ENCODE measurements around the gene LRRC7. TPM values are rescaled to one million over a fixed set of nuclear protein-coding genes. Genes with fewer than 3 reads are reported as not detected.

LRRC7 gene
- total and polyA plus RNA-seq, 12 donors: under 0.01 to 3.4 (median 0.32) TPM; not detected in 3

DNA sequence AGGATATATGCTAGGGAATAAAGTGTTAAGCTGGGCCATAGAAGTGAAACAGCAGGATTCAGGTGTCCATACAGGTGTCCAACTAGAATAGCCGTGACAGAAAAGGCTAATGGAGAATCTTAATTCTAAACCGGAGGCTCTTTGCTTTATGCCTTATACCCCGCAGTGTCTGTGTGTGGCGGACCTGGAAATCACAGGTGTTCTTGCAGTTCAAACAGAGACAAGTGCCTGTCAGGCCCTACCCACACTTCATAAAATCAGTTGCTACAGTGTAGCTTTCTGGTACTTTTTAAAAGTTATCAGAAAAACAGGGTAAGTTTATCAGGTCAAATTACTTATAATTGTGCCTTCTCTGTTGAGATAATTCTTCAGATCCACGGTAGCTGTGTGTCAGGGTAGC lies 293.9 kb downstream of the LRRC7 start:
- H3K27ac ChIP-seq: no peak overlapping the region
- no peak for TF ChIP-seq POLR2A (IDR thresholded peaks at IDR 0.05)
- TF ChIP-seq, protein P1, sequence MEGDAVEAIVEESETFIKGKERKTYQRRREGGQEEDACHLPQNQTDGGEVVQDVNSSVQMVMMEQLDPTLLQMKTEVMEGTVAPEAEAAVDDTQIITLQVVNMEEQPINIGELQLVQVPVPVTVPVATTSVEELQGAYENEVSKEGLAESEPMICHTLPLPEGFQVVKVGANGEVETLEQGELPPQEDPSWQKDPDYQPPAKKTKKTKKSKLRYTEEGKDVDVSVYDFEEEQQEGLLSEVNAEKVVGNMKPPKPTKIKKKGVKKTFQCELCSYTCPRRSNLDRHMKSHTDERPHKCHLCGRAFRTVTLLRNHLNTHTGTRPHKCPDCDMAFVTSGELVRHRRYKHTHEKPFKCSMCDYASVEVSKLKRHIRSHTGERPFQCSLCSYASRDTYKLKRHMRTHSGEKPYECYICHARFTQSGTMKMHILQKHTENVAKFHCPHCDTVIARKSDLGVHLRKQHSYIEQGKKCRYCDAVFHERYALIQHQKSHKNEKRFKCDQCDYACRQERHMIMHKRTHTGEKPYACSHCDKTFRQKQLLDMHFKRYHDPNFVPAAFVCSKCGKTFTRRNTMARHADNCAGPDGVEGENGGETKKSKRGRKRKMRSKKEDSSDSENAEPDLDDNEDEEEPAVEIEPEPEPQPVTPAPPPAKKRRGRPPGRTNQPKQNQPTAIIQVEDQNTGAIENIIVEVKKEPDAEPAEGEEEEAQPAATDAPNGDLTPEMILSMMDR (IDR thresholded peaks at IDR 0.05): no peak
- no peaks in the 10 kb centered on the region for H3K9me3 ChIP-seq (replicated peaks in 1 of 3)
- WGBS, 4 donors: 80 to 86% (median 81%) methylated on average over 5 of the region's 5 CpGs
- H3K36me3 ChIP-seq (replicated peaks in 1 of 2): no peaks in the 10 kb centered on the region
- no peaks in the 10 kb centered on the region for H3K27me3 ChIP-seq
- no peak for DNase-seq
- no peaks in the 10 kb centered on the region for H3K4me1 ChIP-seq (replicated peaks in 1 of 2)
- no peak overlapping the region for H3K4me3 ChIP-seq
- intact Hi-C loops (cut with DNase I): no loop called here

GRCh38 chr1:69862906-69863305 lies 295.2 kb downstream of the LRRC7 start:
- Histone ChIP-seq H3K4me3 (no peak overlapping the region), H3K27ac (no peak overlapping the region), H3K9me3 (replicated peaks in 1 of 3) (no peaks in the 10 kb centered on the region), H3K36me3 (replicated peaks in 1 of 2) (no peaks in the 10 kb centered on the region), H3K4me1 (replicated peaks in 1 of 2) (no peaks in the 10 kb centered on the region), H3K27me3 (no peaks in the 10 kb centered on the region)
- 87 to 95% (median 90%) methylated on average over 1 of the region's 1 CpG for WGBS, 4 donors
- DNase-seq: no peak
- intact Hi-C loops (cut with DNase I): no loop called here
- no peak for TF ChIP-seq POLR2A (IDR thresholded peaks at IDR 0.05)
- TF ChIP-seq, protein P1 (IDR thresholded peaks at IDR 0.05): no peak

DNA sequence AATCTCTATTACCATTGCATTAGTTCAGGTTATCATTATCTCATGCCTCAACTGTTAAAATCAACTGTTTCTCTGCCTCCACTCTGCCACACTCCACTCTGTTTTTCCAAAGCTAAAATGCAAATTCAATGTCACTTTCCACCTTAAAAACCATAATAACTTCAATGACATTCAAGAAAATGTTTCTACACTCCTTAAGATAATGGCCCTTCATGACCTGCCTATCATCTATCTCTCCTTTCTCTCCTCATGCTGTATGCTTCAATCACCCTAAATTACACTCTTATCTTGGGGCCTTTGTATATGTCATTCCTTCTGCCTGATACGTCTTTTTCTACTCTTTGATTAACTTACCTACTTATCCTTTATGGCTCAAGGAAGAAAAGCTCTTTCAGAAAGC lies 296.0 kb downstream of the LRRC7 start:
- no peaks in the 10 kb centered on the region for H3K27me3 ChIP-seq
- 56 to 74% (median 67%) methylated on average over 1 of the region's 1 CpG for WGBS, 4 donors
- no peaks in the 10 kb centered on the region for H3K36me3 ChIP-seq (replicated peaks in 1 of 2)
- H3K9me3 ChIP-seq (replicated peaks in 1 of 3): no peaks in the 10 kb centered on the region
- no peak for DNase-seq
- no peaks in the 10 kb centered on the region for H3K4me1 ChIP-seq (replicated peaks in 1 of 2)
- no peak overlapping the region for H3K27ac ChIP-seq
- no peak for TF ChIP-seq POLR2A (IDR thresholded peaks at IDR 0.05)
- TF ChIP-seq, protein P1 (IDR thresholded peaks at IDR 0.05): no peak
- H3K4me3 ChIP-seq: no peak overlapping the region
- intact Hi-C loops (cut with DNase I): no loop called here

GRCh38 chr1:69871412-69871811 lies 303.7 kb downstream of the LRRC7 start:
- intact Hi-C loops (cut with DNase I): no loop called here
- no peak overlapping the region for H3K27ac ChIP-seq
- TF ChIP-seq, protein P1 (IDR thresholded peaks at IDR 0.05): no peak
- TF ChIP-seq POLR2A (IDR thresholded peaks at IDR 0.05): no peak
- no peak overlapping the region for H3K4me3 ChIP-seq
- H3K9me3 ChIP-seq (replicated peaks in 1 of 3): no peaks in the 10 kb centered on the region
- H3K27me3 ChIP-seq: no peaks in the 10 kb centered on the region
- no peak for DNase-seq
- H3K36me3 ChIP-seq (replicated peaks in 1 of 2): no peaks in the 10 kb centered on the region
- WGBS, 4 donors: 45 to 55% (median 53%) methylated on average over 3 of the region's 3 CpGs
- H3K4me1 ChIP-seq (replicated peaks in 1 of 2): no peaks in the 10 kb centered on the region
